ENCODE measurements around the gene PTDSS2. TPM values are rescaled to one million over a fixed set of nuclear protein-coding genes. Genes with fewer than 3 reads are reported as not detected.

The PTDSS2 gene
- total RNA-seq, 1 experiment from 2014 or later = 49.5 TPM

GRCh38 chr11:417652-418342, 32.3 kb upstream of the PTDSS2 start:
- H3K4me3 Mint-ChIP-seq = peak overlapping the region; percentile 70
- no peak for TF ChIP-seq E2F5 (CRISPR knock-in tag; IDR thresholded peaks at IDR 0.05)
- TF ChIP-seq, protein P1, sequence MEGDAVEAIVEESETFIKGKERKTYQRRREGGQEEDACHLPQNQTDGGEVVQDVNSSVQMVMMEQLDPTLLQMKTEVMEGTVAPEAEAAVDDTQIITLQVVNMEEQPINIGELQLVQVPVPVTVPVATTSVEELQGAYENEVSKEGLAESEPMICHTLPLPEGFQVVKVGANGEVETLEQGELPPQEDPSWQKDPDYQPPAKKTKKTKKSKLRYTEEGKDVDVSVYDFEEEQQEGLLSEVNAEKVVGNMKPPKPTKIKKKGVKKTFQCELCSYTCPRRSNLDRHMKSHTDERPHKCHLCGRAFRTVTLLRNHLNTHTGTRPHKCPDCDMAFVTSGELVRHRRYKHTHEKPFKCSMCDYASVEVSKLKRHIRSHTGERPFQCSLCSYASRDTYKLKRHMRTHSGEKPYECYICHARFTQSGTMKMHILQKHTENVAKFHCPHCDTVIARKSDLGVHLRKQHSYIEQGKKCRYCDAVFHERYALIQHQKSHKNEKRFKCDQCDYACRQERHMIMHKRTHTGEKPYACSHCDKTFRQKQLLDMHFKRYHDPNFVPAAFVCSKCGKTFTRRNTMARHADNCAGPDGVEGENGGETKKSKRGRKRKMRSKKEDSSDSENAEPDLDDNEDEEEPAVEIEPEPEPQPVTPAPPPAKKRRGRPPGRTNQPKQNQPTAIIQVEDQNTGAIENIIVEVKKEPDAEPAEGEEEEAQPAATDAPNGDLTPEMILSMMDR (IDR thresholded peaks at IDR 0.05) = no peak
- TF ChIP-seq ATF6 (CRISPR knock-in tag; IDR thresholded peaks at IDR 0.05) = no peak
- TF ChIP-seq TEAD4 (CRISPR knock-in tag; IDR thresholded peaks at IDR 0.05) = no peak
- no peak for TF ChIP-seq ZNF138 (CRISPR knock-in tag; conservative IDR thresholded peaks at IDR 0.05)
- no peak for TF ChIP-seq CREM (CRISPR knock-in tag; IDR thresholded peaks at IDR 0.05)
- TF ChIP-seq FOXJ3 (CRISPR knock-in tag; IDR thresholded peaks at IDR 0.05; ENCODE audit: borderline replicate concordance) = no peak
- no peak for TF ChIP-seq JUN (CRISPR knock-in tag; IDR thresholded peaks at IDR 0.05)
- TF ChIP-seq, protein P2, sequence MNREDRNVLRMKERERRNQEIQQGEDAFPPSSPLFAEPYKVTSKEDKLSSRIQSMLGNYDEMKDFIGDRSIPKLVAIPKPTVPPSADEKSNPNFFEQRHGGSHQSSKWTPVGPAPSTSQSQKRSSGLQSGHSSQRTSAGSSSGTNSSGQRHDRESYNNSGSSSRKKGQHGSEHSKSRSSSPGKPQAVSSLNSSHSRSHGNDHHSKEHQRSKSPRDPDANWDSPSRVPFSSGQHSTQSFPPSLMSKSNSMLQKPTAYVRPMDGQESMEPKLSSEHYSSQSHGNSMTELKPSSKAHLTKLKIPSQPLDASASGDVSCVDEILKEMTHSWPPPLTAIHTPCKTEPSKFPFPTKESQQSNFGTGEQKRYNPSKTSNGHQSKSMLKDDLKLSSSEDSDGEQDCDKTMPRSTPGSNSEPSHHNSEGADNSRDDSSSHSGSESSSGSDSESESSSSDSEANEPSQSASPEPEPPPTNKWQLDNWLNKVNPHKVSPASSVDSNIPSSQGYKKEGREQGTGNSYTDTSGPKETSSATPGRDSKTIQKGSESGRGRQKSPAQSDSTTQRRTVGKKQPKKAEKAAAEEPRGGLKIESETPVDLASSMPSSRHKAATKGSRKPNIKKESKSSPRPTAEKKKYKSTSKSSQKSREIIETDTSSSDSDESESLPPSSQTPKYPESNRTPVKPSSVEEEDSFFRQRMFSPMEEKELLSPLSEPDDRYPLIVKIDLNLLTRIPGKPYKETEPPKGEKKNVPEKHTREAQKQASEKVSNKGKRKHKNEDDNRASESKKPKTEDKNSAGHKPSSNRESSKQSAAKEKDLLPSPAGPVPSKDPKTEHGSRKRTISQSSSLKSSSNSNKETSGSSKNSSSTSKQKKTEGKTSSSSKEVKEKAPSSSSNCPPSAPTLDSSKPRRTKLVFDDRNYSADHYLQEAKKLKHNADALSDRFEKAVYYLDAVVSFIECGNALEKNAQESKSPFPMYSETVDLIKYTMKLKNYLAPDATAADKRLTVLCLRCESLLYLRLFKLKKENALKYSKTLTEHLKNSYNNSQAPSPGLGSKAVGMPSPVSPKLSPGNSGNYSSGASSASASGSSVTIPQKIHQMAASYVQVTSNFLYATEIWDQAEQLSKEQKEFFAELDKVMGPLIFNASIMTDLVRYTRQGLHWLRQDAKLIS (CRISPR knock-in tag; IDR thresholded peaks at IDR 0.05; ENCODE audit: borderline replicate concordance) = no peak
- TF ChIP-seq HMGA2 (CRISPR knock-in tag; IDR thresholded peaks at IDR 0.05) = no peak
- no peak for TF ChIP-seq ATF1 (CRISPR knock-in tag; IDR thresholded peaks at IDR 0.05)
- TF ChIP-seq, protein P3, sequence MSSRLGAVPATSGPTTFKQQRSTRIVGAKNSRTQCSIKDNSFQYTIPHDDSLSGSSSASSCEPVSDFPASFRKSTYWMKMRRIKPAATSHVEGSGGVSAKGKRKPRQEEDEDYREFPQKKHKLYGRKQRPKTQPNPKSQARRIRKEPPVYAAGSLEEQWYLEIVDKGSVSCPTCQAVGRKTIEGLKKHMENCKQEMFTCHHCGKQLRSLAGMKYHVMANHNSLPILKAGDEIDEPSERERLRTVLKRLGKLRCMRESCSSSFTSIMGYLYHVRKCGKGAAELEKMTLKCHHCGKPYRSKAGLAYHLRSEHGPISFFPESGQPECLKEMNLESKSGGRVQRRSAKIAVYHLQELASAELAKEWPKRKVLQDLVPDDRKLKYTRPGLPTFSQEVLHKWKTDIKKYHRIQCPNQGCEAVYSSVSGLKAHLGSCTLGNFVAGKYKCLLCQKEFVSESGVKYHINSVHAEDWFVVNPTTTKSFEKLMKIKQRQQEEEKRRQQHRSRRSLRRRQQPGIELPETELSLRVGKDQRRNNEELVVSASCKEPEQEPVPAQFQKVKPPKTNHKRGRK (CRISPR knock-in tag; IDR thresholded peaks at IDR 0.05; ENCODE audit: borderline replicate concordance) = no peak
- ATAC-seq (peak; percentile 1; the same call in 1 of the 2 replicates), DNase-seq (ENCODE audit: low spot score) (peak; percentile 25)
- H3K9me3 Mint-ChIP-seq = no peaks in the 10 kb centered on the region
- no peaks in the 10 kb centered on the region for H3K36me3 Mint-ChIP-seq
- CTCF ChIA-PET = interaction anchor here (0.8 to 3.9 kb wide), 5 partner anchors 11 to 167 kb away, joined by 3 to 35 read pairs (median 5); no protein-coding TSS in a partner anchor
- H3K27me3 Mint-ChIP-seq (ENCODE audit: low read depth) = peaks cover 10% of the 10 kb centered on the region
- H3K4me1 Mint-ChIP-seq = peaks cover 23% of the 10 kb centered on the region
- H3K27ac Mint-ChIP-seq = no peak overlapping the region
- POLR2A ChIA-PET = interaction anchor here (1.2 to 2.4 kb wide), 3 partner anchors 10 to 89 kb away, joined by 4 to 12 read pairs (median 6); no protein-coding TSS in a partner anchor
